GM19240 (cell line): ENCODE measurements around the gene GGT1.
"Not testable (repeated sequence)": the region's sequence is repeated elsewhere in the genome, so short reads cannot be mapped to it uniquely, and the experiment has no call there.

Experiments
- DNase-seq: peaks from one replicate; pipeline ENCODE4 v3.0.0; 2011; ENCODE audit warnings: low spot score; ENCODE audit not compliant: insufficient read length

Gene GGT1

DNA sequence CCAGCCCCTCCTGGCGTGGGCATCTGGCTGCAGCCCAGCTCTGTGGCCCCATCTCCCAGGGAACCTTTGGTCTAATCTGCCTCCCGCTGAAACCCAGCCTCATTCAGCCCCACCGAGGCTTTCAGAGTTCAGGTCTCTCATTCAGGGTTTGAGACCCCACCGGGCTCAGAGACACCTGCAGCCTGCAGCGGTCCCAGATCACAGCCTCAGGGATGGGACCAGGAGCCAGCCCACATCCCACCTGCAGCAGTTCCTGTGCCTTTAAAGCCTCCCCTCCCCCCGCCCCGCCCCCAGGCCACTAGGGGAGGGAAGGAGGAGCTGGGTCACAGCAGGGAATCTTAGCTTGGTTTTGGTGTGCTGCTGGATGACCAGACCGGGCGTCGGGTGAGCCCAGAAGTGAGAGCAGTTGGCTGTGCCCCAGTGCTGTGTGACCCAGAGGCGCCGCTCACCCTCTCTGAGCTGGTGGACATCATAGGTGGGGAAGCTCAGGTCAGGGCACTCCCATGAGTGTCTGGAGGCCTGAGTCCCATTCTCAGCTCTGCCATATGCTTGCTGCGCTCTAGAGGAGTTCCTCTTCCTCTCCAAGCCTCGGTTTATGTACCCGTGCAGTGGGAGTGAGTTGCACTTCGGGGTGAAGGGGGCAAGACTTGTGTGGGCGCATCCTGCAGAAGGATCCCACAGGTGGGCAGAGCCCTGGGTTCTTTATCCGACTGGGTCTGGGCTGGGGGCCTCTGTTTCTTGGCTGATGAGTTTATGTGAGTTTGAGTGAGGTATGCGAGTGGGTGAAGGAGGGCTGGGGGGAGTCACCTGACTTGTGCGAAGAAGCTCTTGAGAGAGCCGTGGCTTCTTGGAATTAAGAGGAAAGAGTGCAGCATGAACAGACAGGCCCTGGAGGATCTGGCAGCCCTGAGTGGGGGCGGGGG lies at the start of gene GGT1:
Gene GGT1, plus strand, starts transcription at position 347 of the 923 bp plus-strand sequence. CDS start 7,889 bp downstream, outside the sequence.
- DNase-seq: not testable (repeated sequence)

DNA sequence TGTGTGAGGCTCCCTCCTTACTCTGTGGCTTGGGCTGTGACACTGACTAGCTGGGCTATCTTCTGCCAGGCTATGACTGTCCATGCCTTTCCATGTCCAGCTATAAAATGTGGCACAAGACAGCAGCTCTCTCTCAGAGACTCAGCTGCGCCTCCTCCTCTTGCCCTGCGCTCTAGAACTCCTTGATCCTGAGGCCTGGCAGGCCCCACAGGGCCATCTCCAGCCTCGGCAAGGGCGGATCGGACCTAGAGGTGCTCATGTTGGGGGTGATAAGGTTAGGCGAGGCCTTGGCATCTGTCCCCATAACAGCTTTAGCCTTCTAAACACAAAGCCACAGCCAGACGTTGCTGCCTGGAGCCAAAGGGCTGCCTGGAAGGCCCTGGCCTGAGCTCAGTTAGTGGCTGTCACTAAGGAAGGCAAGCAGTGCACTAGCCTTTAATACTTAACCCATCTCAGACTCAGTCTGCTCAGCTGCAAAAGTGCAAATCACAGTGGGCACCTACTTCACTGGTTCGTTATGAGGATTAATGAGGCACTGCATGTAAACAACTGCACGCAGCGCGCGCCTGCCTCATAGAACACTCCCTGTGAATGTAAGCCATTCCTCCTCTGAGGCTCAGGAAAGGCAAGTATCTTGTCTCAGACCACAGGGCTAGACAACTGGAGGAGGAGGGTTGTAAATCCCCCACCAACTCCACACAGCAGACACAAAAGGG lies 49.2 kb upstream of the GGT1 start:
- DNase-seq: no peak

DNA sequence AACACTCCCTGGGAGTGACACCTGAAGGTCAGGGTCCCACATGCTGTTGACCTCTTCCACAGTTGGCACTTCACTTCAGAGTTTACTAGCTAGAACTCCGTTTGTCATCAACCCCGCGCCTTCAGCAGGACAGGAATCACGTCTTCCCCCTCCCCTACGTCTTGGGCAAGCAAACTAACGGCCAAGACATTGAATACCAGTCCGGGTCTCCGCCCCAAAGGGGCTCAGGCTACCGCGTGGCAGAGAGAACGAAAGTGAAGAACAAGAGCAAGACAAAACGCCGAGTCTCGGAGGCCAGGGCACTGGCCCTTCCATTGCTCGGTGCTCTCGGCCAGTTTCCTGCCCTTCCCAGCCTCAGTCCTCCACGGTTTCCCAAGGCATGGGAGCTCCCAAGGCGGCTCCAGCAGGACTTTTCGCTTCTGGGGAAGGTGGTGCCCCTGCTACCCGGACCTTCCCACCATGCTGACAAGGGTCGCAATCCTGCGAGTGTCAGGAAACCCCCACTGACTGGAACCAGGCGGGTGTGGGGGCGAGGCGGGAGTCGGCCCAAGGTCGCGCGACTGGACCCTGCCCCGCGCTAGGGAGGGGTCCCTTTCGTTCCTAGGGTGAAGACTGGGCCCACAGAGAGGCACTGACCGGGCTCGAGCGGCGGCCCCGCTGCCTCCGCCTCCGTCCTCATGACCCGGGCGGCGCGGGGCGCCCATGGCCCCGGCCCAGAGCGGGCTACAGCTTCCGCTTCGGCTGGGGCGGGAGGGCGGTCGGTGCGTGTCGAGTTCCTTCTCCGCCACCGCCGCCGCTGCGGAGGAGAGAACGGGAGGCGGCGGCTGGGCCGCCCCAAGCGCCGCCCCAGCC lies 48.5 kb upstream of the GGT1 start, which contains the start of gene GUCD1:
Gene GUCD1, minus strand, starts transcription at position 826 of the 852 bp plus-strand sequence. Its CDS starts 147 bp downstream, at position 679.
- peak; percentile 21 for DNase-seq

DNA sequence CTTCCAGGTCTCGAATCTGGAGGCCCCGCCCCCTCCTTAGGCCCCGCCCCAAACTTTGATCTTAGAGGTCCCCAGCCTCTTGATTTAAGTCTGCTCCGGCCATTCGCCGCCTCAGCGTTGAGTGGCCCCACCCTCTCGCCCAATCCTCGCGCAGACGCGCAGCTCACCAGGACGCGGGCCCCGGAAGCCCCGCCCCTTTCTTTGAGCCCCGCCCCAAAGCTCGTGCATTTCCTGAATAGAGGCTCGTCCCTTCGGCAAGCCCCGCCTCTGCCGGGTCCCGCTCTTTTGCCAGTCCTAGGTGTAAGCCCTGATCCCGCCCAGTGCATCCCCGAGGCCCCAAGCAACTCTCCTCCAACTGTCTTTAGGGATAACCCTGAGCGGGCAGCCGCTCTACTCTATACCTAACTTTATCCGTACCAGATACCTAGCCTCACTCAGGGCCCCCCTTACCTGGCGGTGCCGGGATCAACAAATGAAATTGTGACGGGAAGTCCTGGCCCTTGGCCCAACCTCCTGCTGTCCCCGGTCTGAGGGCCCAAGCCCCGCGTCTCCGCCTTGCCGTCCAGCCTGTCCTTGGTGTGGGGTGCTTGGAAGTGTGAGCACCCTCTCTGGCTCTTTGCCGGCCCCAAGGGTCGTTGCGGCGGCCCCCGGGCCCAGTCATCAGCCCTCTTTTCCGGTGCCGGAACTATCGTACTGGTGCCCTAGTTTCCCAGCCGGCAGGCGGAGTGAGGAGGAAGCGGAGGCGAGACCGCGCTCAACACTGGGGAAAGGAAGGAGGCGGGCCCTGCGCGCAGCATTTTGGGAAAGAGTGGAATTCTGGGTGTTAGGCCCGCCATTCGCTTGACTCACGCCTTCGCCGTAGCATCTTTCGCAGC lies 47.6 kb upstream of the GGT1 start, which contains the start of gene SNRPD3:
Gene SNRPD3, plus strand, starts transcription at position 835 of the 875 bp plus-strand sequence. CDS start 1,676 bp downstream, outside the sequence.
- peak; percentile 94 for DNase-seq

DNA sequence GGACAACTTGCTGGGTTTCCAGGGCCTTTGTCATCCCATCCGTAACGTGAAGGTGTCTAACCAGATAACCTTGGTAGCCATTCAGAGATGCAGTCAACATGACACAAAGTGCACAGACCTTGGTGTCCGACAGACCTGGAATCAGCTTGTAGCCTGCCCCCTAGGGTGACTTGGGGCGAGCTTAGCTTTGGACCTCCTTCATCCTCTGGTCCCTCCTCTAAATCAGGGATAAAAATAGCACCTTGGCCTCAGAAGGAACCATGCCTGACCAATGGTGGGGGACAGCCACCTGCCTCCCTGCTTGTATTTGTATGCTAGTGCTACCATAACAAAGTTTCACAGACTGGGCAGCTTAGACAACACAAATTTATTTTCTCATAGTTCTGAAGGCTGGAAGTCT lies 43.5 kb upstream of the GGT1 start:
- no peak for DNase-seq

DNA sequence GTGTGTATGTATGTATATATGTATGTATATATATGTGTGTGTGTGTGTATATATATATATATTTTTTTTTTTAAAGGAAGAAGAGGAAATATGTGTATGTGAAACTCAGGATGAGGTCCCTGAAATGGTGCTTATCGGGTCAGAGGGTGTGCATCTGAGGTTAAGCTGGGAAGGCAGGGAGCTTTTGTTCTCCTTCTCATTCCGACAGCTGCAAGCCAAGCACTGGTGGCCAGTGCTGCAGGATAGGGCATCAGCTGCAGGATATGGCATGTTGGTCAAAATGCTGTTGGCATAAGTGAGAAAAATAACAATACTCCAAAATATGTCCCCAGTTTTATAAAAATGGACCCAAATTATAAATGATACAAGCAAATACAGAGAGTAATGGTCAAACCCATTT lies 39.7 kb upstream of the GGT1 start:
- no peak for DNase-seq

DNA sequence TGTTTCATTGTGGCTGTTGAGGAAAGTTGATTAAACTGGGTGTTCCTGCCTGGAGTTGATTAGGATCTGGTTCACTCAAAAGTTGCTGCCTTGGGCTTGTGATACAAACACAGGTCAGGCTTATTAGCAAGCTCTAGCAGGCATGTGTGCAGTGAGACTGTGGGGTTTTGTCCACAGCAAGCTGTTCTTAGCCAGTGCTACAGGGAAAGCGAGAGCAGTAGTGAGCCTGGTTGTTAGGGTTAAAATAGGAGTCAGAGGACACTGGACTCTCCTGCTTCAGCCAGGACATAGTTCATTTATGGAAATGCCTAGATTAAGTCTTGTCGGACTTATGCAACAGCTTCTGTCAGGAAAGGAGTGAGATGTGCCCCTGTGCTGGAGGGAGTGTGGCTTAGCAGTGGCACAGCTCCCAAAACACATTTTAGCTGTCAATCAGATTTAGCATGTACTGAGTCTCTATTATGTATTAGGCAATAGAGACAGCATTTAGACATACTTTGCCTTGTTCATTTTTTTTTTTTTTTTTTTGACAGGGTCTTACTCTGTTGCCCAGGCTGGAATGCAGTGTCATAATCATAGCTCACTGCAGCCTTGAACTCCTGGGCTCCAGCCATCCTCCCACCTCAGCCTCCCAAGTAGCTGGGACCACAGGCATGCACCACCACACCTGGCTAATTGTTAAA lies 38.5 kb upstream of the GGT1 start:
- DNase-seq: no peak

DNA sequence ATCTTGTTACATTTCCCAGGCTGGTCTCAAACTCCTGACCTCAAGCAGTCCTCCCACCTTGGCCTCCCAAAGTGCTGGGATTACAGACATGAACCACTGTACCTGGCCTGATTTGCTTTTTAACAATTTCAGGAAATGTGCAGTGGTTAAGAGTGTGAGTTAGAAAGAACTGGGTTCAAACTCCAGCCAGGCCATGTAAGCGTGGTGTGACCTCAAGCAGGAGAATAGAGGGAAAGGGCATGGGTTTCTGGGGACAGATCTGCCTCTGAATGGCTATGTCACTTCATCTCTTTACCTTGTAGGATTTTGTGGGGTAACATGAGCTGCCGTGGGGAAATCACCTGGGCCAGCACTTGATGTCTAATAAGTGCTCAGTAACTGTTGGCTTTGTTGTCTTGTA lies 37.9 kb upstream of the GGT1 start:
- no peak for DNase-seq

DNA sequence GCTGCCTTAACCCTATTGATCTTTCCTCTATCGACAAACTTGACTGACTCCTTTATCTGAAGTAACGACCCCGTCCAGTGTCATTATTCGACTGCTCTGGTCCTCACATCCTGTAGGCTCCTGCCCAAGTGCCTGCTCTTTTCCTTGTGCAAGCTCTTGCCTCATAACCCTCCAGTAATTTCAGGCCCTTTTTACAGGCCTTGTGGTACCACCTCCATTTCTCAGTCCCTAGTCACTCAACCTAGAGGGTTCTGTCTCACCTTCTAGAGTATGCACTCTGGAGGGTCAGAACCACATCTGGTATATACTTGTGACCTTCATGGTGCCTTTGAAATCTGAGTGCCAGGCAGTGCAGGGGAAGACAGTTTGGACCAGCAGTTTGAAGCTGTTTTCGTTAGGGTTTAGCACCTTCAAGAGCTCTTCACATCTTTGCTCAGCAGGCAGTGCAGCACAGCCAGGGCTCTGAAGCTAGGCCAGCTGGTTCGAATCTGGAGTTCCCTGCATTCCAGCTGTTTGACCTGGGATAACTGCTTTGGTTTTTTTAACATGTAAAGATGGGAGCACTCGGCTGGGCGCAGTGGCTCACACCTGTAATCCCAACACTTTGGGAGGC lies 36.0 kb upstream of the GGT1 start:
- no peak for DNase-seq

DNA sequence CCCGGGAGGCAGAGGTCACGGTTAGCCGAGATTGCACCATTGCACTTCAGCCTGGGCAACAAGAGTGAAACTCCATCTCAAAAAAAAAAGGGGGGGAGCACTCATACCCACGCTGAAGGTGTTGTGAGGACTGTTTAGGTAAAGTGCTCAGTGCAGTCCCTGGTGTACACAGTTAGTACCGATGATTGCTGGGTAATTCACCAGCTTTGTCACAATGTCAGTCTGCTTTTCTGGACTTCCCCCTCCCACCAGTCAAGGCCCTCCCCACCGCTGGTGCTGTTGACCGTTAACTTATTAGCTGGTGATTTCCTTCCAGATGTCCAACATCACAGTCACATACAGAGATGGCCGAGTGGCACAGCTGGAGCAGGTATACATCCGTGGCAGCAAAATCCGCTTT lies 35.3 kb upstream of the GGT1 start:
- DNase-seq: no peak

DNA sequence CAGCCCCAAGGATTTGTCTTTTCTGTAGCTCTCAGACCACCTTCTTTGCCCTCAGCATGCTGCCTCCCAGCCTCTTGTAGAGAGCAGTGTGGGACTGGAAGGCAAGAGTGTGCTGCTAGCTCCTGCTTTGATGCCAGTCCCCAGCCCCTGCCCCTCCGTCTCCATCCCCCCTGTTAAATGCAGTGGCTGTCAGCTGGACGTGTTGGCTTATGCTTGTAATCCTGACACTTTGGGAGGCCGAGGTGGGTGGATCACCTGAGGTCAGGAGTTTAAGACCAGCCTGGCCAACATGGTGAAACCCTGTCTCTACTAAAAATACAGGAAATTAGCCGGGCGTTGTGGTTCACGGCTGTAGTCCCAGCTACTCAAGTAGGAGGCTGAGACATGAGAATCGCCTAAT lies 31.7 kb upstream of the GGT1 start:
- DNase-seq: no peak

DNA sequence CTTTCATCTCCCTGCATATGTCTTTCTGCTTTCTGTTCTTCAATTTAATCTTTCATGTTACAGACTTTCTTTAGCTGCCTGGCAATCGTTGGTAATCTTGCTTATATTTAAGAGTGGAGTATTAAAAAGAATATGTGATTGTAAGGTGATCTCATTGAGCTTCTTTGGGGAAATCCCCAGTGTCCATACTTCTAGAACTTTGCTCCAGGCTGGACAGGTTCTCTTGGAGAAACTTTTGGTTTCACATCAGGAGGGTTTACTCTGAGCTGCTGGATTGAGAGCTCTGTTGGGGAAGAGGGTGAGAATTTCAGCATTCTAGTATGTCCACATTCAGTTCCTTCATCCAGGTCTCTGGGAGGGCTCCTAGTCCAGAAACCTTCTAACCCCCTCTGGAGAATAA lies 26.2 kb upstream of the GGT1 start:
- no peak for DNase-seq

DNA sequence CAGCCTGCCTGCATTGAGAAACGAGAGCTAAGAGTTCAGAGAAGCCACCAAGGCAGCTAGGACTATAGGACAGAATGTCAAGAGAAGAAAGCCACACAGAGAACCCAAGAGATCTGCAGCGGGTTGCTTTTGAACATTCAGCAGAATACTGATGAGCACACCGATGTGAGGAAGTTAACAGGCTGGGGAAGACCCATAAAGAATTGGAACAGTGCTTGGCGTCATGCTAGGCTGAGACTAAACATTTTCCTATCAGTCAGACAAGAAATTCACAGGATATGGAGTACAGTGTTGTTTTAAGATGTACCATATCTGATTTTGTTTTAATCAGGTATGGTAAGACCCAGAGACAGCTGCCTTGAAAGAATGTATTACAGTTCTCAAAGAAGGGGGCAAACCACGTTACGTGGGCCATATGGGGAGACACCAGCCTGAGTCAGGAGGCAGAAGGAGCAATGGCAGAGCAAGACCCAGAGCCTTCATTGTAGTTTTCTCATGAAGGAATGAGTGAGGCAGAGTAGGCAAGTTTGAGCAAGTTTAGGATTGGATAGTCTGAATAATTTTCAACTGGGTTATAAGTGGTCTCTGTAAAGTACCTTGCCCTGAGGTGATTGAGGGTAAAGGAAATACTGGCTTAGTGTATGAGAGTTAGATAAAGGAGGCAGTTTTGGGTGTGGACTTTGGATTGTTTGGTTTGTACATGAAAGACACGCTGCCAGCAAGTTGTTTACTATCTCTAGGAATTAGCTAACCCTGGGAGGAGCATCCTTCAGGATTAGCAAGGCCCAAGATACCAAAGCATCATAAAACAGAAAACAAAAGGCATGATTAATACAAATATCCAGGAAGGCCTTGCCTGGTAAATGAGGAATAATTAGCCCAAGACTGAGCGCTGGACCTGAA lies 24.4 kb upstream of the GGT1 start:
- DNase-seq: no peak

DNA sequence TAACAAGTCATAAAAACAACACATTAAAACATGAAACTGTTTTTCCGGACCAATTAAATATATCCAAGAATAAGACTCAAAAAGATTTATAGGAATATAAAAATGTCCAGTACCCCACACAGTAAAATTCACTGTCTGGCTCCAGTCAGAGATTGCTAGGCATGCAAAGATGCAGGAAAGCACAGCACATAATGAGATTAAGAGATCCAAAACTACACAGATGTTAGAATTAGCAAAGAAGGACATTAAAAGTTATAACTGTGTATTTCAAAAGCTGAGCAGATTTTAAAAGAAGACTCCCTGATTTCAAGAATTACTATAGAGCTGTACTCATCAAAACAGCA lies 23.8 kb upstream of the GGT1 start:
- DNase-seq: no peak

DNA sequence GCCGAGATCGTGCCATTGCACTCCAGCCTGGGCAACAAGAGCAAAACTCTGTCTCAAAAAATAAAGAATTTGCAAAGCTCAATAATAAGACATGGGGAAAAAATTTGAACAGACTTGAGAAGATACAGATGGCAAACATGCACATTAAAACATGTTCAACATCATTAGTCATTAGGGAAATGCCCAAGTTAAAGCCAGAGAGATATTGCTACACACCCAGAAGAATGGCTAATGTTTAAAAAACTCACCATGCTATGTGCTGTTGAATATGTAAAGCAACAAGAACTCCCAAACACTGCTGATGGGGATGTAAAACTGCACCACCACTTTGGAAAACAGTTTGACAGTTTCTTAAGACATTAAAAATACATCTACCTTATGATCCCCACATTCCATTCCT lies 22.7 kb upstream of the GGT1 start:
- no peak for DNase-seq

DNA sequence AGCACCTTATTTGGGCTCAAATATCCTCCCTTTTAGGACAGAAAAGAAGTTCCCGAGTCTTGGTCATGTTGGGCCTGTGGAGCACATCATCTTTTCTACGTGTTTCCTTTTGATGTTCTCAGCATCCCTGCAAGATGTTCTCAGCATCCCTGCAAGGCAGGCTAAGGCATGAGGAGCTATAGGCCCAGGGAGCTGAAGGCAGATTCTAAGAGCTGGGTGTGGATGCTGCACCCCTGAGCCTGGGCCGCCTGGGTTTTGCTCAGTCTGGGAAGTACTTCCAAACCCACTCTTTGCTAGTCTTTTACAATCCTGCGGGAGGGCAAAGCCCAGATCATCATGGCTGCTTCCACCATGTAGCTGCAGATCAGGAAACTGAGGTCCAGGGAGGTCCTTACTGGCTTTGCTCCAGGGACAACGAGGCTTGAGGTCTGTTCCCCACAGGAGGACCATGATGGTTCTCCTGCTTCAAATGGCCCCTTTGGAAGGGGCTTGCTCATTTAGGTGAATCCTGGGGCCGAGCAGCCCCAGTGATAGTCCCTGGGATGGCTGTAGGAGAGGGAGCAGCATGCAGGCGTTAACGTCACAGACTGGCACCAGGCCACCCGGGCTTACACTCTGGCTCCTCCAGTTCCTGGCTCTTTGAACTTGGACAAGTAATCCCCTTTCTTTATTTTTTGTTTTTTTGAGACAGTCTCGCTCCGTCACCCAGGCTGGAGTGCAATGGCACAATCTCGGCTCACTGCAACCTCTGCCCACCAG lies 20.8 kb upstream of the GGT1 start:
- no peak for DNase-seq

DNA sequence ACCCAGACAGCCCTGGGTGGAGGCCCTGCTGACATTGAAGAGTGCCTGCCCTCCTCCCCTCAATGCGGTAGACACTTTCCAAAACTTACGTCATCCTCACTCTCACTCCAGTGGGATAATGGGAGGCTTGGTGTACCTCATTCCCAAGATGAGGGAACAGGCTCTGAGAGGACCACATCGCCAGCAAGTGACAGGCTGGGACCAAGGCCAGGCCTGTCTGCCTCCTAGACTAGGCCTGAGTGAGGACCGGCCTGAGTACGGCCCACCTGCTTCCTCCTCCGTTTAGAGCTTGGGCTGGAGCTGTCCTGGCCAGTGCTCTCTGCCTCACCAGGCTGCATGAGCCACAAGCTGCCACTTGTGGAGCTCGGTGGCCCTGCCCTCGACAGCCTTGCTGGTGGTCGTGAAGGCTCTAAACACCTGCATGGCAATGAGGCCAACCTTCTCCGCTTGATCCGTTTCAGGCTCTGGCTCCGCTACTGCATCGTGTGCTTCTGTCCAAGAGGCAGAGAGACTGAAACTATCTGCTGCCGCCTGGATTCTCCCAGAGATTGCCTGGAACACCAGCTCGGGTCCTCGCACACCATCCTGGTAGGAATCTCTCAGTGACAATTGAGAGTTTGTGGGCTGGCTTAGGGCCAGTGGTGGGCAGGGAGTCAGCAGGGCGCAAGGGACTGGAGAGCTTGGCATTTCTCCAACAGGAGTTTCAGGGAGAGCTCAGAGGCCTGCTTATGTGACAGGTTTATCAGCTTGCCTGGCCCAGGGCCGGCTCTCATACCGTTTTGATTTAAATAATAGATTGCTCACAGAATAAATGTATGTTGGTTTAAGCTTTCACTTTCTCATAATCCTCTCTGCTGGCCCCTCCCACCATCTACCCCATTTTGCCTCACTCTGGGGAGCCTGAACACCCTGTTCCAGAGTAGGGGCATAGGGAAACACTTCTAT lies 19.5 kb upstream of the GGT1 start:
- DNase-seq: no peak
